B cell (primary cell): Measurements from ENCODE around the gene THADA.

Experiments
- EZH2 ChIP-seq: IDR thresholded peaks from 2 replicates; pipeline ENCODE4 v1.6.1; 2012; ENCODE audit warnings: borderline replicate concordance, low read depth, mild to moderate bottlenecking, moderate library complexity, low read length; ENCODE audit not compliant: insufficient read depth, poor library complexity, severe bottlenecking
- TF ChIP-seq, protein P1 (sequence below): fragments of 200-600 bp; IDR thresholded peaks from one replicate; pipeline ENCODE4 v1.8.0; 2022; ENCODE audit warnings: antibody characterized with exemption, mild to moderate bottlenecking

DNA sequence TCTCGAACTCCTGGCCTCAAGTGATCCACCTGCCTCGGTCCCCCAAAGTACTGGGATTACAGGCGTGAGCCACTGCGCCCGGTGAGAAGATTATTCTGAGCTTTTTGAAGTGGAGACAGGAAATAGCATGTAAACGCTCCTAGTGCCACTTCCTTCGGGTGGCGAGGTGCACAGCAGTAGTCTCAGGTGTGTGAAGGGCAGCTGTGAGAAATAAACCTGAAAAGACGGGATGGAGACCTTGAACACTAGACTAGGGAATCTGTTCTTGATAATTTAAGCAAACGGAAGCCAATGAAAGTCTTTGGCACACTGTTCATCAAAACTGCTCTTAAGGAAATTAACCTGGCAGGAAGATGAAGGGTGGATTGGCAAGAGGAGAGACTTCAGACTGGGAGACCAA lies 40.8 kb upstream of the THADA start:
- TF ChIP-seq EZH2, result no peak
- TF ChIP-seq, protein P1, sequence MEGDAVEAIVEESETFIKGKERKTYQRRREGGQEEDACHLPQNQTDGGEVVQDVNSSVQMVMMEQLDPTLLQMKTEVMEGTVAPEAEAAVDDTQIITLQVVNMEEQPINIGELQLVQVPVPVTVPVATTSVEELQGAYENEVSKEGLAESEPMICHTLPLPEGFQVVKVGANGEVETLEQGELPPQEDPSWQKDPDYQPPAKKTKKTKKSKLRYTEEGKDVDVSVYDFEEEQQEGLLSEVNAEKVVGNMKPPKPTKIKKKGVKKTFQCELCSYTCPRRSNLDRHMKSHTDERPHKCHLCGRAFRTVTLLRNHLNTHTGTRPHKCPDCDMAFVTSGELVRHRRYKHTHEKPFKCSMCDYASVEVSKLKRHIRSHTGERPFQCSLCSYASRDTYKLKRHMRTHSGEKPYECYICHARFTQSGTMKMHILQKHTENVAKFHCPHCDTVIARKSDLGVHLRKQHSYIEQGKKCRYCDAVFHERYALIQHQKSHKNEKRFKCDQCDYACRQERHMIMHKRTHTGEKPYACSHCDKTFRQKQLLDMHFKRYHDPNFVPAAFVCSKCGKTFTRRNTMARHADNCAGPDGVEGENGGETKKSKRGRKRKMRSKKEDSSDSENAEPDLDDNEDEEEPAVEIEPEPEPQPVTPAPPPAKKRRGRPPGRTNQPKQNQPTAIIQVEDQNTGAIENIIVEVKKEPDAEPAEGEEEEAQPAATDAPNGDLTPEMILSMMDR, result no peak
